GOT3 (cell line): ENCODE data around the gene XBP1.
"Not testable (repeated sequence)": the region's sequence is repeated elsewhere in the genome, so short reads cannot be mapped to it uniquely, and the experiment has no call there.

Experiments
- DNase-seq: peaks from one replicate; lab custom pipeline; 2025; ENCODE audit warnings: mixed read lengths; lab: John Stamatoyannopoulos, UW

The XBP1 gene

DNA sequence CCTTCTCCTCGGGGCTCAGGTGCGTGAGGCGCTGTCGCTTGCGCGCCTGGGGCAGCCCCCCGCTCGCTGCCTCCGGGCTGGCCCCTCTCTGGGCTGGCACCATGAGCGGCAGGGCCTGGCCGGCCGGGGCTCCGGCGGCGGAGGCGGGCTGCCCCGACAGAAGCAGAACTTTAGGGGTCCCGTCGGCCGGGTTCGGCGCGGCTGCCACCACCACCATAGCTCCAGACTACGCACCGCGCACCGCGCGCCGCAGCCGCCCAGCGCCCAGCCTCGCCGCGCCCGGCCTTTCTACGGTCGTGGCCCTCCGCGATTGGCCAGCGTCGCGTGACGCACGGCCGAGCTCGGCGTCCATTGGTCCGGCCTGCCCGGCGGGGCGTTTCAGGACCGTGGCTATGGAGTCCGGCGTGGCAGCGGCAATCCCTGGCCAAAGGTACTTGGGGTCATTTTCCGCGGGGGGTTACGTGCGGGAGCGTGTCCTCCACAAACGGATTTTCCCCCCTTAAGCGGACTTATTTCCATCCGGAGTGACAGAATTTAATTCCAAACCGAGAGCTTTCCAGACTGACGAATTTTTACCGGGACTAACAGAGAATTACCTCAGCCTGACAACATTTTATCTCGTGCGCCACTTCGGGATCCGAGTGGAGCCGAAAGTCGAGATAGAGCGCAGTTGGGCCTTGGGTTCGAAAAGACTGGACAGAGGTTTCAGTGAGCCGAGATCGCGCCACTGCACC is at the start of gene XBP1:
Gene XBP1, minus strand, starts transcription at position 262 of the 734 bp plus-strand sequence.
- DNase-seq, result peak; percentile 87

- DNase-seq, result no peak
These were observed 46.6 kb upstream of the XBP1 start for GRCh38 chr22:28846994-28847393.

DNA sequence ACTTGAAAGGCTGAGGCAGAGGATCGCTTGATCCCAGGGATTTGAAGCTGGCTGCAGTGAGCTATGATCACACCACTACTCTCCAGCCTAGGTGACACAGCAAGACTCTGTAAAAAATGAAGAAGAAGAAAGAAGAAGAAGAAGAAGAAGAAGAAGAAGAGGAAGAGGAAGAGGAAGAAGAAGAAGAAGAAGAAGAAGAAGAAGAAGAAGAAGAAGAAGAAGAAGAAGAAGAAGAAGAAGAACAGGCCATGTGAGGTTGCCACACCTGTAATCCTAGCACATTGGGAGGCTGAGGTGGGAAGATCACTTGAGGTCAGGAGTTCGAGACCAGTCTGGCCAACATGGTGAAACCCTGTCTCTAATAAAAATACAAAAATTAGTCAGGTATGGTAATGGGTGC is 43.9 kb upstream of the XBP1 start:
- DNase-seq, result not testable (repeated sequence)

GRCh38 chr22:28843633-28844032 is 43.3 kb upstream of the XBP1 start:
- no peak for DNase-seq

- DNase-seq, result no peak
These were observed 40.7 kb upstream of the XBP1 start for GRCh38 chr22:28841111-28841510.

DNA sequence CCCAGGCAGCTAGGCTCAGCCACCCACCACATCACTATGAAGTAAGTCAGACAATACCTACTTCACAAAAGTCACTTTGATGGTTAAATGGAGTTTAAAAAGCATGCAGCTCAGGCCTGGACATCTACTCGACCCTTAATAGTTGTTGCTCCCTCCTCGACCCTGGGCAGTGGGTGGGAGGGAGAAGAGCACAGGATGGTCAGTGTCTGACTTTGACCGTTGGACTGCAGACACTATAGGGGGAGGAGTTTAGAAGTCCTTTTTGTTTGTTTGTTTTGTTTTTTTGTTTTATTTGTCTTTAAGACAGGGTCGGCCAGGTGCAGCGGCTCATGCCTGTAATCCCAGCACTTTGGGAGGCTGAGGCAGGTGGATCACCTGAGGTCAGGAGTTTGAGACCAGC is 38.6 kb upstream of the XBP1 start:
- no peak for DNase-seq

GRCh38 chr22:28837640-28838039 is 37.3 kb upstream of the XBP1 start:
- no peak for DNase-seq

GRCh38 chr22:28835630-28836189 is 35.3 kb upstream of the XBP1 start:
- DNase-seq, result no peak

- DNase-seq, result no peak
These were observed 33.0 kb upstream of the XBP1 start for GRCh38 chr22:28833276-28833923.

DNA sequence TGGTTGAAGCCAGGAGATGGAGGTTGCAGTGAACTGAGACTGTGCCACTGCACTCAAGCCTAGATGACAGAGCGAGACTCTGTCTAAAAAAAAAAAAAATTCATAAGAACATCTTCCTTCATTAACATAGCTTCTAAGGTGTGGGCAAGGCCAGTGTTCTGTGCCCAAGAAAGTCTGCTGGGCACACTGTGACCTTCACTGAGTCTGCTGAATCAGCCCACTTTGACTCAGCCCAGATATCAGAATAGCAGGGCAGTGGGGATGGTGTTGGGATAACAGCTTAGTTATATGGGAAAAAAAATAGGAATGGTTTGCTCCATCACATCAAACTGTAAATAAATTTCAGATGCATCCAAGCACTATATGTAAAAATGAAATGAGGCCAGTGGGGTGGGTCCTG is 32.4 kb upstream of the XBP1 start:
- no peak for DNase-seq

DNA sequence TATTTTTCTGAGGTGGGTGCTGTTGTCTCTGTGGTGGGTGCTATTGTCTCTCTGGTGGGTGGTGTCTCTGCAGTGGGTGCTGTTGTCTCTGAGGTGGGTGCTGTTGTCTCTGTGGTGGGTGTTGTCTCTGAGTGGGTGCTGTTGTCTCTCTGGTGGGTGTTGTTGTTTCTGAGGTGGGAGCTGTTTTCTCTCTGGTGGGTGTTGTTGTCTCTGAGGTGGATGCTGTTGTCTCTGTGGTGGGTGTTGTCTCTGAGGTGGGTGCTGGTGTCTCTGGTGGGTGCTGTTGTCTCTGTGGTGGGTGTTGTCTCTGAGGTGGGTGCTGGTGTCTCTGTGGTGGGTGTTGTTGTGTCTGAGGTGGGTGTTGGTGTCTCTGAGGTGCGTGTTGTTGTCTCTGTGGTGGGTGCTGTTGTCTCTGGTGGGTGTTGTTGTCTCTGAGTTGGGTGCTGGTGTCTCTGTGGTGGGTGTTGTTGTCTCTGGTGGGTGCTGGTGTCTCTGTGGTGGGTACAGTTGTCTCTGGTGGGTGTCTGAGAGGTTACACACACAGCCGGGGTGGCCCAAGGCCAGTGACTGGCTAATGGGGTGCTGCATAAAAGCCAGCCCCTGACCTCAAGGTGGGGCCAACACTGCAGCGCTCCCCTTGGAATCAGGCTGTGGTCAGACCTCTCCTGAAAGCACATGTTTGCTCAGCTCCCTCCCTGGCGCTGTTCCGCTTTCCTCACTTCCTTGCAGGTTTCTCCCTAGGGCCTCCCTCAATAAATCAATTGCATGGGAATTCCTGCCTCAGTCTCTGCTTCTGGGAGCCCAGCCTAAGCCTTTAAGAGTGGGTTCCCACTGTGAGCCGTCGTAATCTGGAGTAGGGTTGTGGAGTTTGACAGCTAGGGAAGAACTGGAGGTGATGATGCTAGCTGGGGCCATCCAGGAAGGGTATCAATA is 31.0 kb upstream of the XBP1 start:
- no peak for DNase-seq

DNA sequence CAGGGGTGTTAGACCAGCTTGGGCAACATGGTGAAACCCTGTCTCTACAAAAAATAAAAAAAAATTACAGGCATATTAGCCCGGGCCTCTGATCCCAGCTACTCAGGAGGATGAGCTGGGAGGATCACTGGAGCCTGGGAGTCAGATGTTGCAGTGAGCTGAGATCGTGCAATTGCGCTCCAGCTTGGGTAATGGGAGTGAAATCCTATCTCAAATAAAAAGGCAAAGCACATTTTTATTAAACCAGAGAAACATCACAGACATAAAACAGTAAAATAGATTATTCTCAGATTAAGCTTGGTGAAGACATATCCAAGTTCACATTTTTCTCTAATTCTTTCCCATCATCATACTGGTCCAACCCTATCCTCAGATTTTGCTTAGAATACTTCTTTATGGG is 30.1 kb upstream of the XBP1 start:
- no peak for DNase-seq

DNA sequence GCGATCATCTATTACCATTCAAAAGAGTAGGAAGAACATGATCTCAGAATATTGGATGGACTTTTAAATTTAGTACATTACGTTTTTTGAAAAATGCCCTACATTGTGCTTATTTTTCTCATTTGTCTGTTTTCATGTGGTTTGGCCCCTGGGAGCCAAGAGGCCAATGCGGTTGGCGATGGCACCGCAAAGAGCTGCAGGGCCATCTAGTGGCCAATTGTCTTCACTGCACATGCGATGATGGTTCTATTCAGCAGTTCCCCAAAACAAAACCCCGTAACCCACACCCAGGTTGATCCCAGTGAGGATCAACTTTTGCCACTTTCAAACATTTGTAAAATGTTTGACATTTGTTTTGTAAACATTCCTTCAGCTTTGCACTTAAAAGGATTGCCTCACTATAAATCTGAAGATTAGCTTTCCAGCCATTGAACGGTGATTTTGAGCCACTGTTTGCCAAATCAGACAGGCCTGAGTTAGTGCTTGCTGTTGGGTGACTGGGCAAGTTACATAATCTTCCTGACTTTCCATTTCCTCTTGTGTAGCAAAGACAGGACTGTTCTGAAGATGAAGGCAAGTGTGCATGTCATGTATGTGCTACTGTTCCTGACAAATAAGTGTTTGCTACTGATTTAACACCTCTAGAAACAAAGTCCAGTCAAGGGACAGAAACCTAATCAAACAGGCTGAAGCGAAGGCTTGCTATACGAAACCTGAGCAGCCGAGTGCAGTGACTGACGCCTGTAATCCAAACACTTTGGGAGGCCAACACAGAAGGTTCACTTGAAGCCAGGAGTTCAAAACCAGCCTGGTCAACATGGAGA is 29.2 kb upstream of the XBP1 start:
- no peak for DNase-seq

- DNase-seq, result no peak
These were observed 26.6 kb upstream of the XBP1 start for GRCh38 chr22:28826921-28827320.

DNA sequence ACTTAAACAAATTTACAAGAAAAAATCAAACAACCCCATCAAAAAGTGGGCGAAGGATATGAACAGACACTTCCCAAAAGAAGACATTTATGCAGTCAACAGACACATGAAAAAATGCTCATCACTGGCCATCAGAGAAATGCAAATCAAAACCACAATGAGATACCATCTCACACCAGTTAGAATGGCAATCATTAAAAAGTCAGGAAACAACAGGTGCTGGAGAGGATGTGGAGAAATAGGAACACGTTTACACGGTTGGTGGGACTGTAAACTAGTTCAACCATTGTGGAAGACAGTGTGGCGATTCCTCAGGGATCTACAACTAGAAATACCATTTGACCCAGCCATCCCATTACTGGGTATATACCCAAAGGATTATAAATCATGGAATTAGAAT is 26.1 kb upstream of the XBP1 start:
- DNase-seq, result not testable (repeated sequence)

GRCh38 chr22:28824455-28824854 is 24.1 kb upstream of the XBP1 start:
- not testable (repeated sequence) for DNase-seq

DNA sequence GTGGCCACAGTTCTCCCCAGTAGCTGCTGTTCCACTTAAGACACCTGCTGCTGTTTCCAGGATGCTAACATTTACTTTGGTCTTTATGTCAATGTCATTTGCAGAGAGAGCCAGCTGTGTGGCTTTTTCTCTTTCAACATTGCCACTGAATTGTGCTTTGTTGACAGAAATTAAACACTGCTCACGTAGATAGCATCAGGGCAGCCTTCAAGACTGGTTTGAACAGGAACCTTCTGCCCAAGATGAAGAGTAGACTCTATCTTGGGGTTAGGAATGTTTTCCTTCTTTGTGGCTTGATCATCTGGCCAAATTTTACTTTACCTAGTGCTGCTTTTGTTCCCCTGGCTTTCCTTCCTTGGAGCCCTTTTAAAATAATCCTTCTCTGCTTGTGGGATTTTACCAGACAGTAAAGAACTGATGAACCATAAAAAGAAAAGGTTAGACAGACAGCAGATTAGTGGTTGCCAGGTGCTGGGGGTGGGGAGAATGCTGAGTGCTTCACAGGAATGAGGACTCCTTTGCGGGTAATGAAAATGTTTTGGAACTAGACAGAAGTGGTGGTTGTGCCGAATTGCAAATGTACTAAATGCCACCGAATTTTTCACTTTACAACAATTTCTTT is 22.7 kb upstream of the XBP1 start:
- DNase-seq, result no peak

DNA sequence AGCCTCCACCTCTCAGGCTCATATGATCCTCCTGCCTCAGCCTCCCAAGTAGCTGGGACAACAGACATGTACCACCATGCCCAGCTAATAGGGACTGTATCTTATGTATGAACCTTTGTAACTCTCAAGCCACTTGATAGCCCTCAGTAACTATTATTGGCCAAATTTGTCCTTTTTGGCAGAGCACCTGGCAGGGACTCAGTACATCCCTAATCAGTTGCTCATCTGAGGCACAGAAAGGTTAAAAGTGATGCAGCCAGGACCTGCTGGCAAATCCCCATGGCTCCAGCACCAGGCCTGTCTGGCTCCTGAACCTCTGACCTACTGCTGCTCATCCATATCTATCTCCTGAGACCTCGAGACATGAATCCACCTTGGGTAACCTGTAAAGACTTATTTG is 21.1 kb upstream of the XBP1 start:
- no peak for DNase-seq

DNA sequence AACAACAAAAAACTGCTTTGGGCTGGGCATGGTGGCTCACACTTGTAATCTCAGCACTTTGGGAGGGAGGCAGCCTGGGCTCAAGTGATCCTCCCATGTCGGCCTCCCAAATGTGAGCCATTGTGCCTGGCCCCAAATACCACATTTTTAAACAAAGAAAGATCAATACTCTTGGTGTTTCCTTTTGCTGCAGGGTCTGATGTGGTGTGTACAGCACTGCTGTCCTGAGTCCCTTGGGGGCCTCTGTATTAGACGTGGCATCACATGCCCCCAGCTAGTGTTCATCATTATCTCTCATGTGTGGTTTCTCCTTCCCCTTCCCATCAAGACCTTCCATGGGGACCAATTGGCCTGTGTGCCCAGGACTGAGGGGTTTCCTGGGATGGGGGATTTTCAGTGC is 20.5 kb upstream of the XBP1 start:
- no peak for DNase-seq

DNA sequence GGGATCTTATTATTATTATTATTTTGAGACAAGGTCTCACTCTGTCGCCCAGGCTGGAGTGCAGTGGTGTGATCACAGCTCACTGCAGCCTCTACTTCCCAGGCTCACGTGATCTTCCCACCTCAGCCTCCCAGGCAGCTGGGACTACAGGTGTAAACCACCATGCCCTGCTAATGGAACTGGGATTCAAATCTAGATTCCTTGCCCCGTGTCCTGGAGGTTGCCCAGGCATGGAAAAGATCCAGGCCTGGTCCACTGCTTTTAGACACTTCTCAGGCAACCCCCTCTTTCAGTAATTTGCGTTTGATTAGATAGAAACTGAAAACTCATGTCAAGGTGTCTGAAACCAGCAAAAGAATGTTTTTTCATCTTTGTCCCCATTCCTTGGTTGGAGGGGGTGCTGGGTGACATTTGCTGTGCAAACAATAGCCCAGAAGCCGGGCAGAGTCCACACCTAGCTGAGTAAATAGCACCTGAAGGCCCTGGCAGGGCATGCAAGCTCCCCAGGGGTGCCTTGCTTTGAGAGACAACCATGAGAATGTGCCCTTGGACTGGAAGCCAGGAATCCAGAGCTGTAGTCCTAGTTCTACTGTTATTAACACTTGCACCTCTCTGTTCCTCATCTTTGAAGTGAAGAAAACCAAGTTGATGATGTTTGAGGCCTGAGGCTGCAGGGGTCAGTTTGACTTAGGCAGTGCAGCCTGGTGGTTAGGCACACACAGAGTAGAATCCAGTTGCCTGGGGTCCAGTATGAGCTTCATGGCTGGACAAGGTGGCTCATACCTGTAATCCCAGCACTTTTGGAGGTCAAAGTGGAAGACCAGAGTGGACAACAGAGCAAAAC is 19.1 kb upstream of the XBP1 start:
- DNase-seq, result no peak
